WTC11 (cell line): ENCODE results near the gene NEUROD1.

Source experiments
- CBFB ChIP-seq: sonication (generic); formaldehyde crosslinking; IDR thresholded peaks from 2 replicates; pipeline ENCODE4 v1.8.1; 2022; ENCODE audit warnings: mild to moderate bottlenecking, low read depth, missing genetic modification reagents
- IRF2 ChIP-seq: sonication (generic); formaldehyde crosslinking; IDR thresholded peaks from 2 replicates; pipeline ENCODE4 v1.8.0; 2022; ENCODE audit warnings: low read depth, missing genetic modification reagents, borderline replicate concordance
- JAZF1 ChIP-seq: fragments of 250-450 bp; sonication (Bioruptor Pico); IDR thresholded peaks from 2 replicates; pipeline ENCODE4 v1.9.0; 2021; ENCODE audit warnings: moderate library complexity, mild to moderate bottlenecking, inconsistent platforms
- JUN ChIP-seq: sonication (generic); formaldehyde crosslinking; IDR thresholded peaks from 2 replicates; pipeline ENCODE4 v1.8.0; 2023; ENCODE audit warnings: mild to moderate bottlenecking, missing genetic modification reagents
- NR3C1 ChIP-seq: sonication (generic); formaldehyde crosslinking; conservative IDR thresholded peaks from 2 replicates; pipeline ENCODE4 v1.8.1; 2023; ENCODE audit warnings: low read depth, mild to moderate bottlenecking, missing genetic modification reagents
- SMAD3 ChIP-seq: sonication (generic); formaldehyde crosslinking; IDR thresholded peaks from 2 replicates; pipeline ENCODE4 v1.8.0; 2022; ENCODE audit warnings: missing genetic modification reagents, mild to moderate bottlenecking, borderline replicate concordance
- TP53 ChIP-seq: sonication (generic); formaldehyde crosslinking; IDR thresholded peaks from 2 replicates; pipeline ENCODE4 v1.8.1; 2023; ENCODE audit warnings: mild to moderate bottlenecking, missing genetic modification reagents
- ZSCAN18 ChIP-seq: fragments of 250-450 bp; sonication (Bioruptor Pico); IDR thresholded peaks from 2 replicates; pipeline ENCODE4 v2.1.2; 2022; ENCODE audit warnings: mild to moderate bottlenecking, moderate library complexity
- TF ChIP-seq, protein P1 (sequence below): fragments of 200-600 bp; IDR thresholded peaks from 2 replicates; pipeline ENCODE4 v1.8.0; 2022; ENCODE audit warnings: antibody characterized with exemption
- TF ChIP-seq, protein P2 (sequence below): sonication (generic); formaldehyde crosslinking; IDR thresholded peaks from 2 replicates; pipeline ENCODE4 v1.8.0; 2022; ENCODE audit warnings: mild to moderate bottlenecking, missing genetic modification reagents
- TF ChIP-seq, protein P3 (sequence below): fragments of 250-450 bp; sonication (Bioruptor Pico); IDR thresholded peaks from 2 replicates; pipeline ENCODE4 v1.9.0; 2021; ENCODE audit warnings: moderate library complexity, mild to moderate bottlenecking, inconsistent platforms, borderline replicate concordance
- TF ChIP-seq, protein P4 (sequence below): sonication (generic); formaldehyde crosslinking; IDR thresholded peaks from 2 replicates; pipeline ENCODE4 v1.8.1; 2023; ENCODE audit warnings: mild to moderate bottlenecking, moderate library complexity, missing genetic modification reagents
- TF ChIP-seq, protein P5 (sequence below): sonication (generic); formaldehyde crosslinking; IDR thresholded peaks from 2 replicates; pipeline ENCODE4 v1.8.1; 2022; ENCODE audit warnings: mild to moderate bottlenecking, missing genetic modification reagents, moderate library complexity, borderline replicate concordance

DNA sequence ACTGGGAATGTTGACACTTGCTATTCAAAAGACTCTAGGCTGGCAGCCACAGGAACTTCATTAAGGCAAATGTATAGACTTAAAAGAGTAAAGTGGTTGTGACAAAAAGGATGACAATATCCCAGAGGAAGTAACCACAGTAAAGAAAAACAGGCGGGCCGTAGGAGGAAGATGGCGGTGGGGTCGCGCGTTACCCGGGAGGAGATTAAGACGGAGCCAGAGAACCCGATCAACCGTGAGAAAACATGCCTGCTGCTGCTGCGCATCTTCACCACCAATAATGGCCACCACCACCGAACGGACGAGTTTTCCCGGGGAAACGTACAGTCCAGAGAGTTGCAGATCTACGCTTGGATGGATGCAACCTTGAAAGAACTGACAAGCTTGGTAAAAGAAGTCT is 14.0 kb upstream of the NEUROD1 start:
- TF ChIP-seq, protein P1, sequence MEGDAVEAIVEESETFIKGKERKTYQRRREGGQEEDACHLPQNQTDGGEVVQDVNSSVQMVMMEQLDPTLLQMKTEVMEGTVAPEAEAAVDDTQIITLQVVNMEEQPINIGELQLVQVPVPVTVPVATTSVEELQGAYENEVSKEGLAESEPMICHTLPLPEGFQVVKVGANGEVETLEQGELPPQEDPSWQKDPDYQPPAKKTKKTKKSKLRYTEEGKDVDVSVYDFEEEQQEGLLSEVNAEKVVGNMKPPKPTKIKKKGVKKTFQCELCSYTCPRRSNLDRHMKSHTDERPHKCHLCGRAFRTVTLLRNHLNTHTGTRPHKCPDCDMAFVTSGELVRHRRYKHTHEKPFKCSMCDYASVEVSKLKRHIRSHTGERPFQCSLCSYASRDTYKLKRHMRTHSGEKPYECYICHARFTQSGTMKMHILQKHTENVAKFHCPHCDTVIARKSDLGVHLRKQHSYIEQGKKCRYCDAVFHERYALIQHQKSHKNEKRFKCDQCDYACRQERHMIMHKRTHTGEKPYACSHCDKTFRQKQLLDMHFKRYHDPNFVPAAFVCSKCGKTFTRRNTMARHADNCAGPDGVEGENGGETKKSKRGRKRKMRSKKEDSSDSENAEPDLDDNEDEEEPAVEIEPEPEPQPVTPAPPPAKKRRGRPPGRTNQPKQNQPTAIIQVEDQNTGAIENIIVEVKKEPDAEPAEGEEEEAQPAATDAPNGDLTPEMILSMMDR, result no peak
- TF ChIP-seq, protein P2, sequence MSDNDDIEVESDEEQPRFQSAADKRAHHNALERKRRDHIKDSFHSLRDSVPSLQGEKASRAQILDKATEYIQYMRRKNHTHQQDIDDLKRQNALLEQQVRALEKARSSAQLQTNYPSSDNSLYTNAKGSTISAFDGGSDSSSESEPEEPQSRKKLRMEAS (CRISPR knock-in tag), result no peak
- TF ChIP-seq, protein P3, sequence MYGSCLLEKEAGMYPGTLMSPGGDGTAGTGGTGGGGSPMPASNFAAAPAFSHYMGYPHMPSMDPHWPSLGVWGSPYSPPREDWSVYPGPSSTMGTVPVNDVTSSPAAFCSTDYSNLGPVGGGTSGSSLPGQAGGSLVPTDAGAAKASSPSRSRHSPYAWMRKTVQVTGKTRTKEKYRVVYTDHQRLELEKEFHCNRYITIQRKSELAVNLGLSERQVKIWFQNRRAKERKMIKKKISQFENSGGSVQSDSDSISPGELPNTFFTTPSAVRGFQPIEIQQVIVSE (CRISPR knock-in tag), result no peak
- TF ChIP-seq JAZF1 (no peak), ZSCAN18 (CRISPR knock-in tag) (no peak), NR3C1 (CRISPR knock-in tag) (no peak), JUN (CRISPR knock-in tag) (no peak), CBFB (CRISPR knock-in tag) (no peak), TP53 (no peak), IRF2 (no peak), SMAD3 (CRISPR knock-in tag) (no peak)
- TF ChIP-seq, protein P4, sequence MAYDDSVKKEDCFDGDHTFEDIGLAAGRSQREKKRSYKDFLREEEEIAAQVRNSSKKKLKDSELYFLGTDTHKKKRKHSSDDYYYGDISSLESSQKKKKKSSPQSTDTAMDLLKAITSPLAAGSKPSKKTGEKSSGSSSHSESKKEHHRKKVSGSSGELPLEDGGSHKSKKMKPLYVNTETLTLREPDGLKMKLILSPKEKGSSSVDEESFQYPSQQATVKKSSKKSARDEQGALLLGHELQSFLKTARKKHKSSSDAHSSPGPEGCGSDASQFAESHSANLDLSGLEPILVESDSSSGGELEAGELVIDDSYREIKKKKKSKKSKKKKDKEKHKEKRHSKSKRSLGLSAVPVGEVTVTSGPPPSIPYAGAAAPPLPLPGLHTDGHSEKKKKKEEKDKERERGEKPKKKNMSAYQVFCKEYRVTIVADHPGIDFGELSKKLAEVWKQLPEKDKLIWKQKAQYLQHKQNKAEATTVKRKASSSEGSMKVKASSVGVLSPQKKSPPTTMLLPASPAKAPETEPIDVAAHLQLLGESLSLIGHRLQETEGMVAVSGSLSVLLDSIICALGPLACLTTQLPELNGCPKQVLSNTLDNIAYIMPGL (CRISPR knock-in tag), result no peak
- TF ChIP-seq, protein P5, sequence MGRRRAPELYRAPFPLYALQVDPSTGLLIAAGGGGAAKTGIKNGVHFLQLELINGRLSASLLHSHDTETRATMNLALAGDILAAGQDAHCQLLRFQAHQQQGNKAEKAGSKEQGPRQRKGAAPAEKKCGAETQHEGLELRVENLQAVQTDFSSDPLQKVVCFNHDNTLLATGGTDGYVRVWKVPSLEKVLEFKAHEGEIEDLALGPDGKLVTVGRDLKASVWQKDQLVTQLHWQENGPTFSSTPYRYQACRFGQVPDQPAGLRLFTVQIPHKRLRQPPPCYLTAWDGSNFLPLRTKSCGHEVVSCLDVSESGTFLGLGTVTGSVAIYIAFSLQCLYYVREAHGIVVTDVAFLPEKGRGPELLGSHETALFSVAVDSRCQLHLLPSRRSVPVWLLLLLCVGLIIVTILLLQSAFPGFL (CRISPR knock-in tag), result no peak
